ENCODE results near the gene TPPP3.
"Not testable (repeated sequence)": the region's sequence is repeated elsewhere in the genome, so short reads cannot be mapped to it uniquely, and the experiment has no call there.

TPPP3 gene

DNA sequence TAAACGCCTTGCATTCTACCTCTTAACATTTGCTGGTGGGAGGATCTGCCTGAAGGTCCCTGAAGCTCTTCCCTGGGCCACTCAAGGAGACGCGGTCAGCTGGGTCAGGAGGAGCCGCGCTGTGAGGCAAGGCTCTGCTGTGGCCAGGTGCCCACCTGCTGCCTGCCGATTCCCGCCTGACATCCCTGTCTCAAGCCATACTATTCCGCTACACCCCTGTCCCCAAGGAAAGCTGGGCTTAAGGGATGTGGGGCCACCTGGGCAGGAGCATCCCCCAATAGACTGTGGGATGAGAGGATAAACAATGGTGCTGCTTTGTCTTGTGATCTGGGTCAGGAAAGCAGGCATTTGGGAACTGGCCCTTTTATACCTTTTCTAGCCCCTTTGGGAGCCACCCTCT lies 5.1 kb downstream of the TPPP3 start:
- no peak overlapping the region for H3K4me3 ChIP-seq (ENCODE audit: low read depth, low read length)
- TF ChIP-seq, protein P1, sequence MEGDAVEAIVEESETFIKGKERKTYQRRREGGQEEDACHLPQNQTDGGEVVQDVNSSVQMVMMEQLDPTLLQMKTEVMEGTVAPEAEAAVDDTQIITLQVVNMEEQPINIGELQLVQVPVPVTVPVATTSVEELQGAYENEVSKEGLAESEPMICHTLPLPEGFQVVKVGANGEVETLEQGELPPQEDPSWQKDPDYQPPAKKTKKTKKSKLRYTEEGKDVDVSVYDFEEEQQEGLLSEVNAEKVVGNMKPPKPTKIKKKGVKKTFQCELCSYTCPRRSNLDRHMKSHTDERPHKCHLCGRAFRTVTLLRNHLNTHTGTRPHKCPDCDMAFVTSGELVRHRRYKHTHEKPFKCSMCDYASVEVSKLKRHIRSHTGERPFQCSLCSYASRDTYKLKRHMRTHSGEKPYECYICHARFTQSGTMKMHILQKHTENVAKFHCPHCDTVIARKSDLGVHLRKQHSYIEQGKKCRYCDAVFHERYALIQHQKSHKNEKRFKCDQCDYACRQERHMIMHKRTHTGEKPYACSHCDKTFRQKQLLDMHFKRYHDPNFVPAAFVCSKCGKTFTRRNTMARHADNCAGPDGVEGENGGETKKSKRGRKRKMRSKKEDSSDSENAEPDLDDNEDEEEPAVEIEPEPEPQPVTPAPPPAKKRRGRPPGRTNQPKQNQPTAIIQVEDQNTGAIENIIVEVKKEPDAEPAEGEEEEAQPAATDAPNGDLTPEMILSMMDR (IDR thresholded peaks at IDR 0.05; ENCODE audit: low read depth, low read length) = no peak

DNA sequence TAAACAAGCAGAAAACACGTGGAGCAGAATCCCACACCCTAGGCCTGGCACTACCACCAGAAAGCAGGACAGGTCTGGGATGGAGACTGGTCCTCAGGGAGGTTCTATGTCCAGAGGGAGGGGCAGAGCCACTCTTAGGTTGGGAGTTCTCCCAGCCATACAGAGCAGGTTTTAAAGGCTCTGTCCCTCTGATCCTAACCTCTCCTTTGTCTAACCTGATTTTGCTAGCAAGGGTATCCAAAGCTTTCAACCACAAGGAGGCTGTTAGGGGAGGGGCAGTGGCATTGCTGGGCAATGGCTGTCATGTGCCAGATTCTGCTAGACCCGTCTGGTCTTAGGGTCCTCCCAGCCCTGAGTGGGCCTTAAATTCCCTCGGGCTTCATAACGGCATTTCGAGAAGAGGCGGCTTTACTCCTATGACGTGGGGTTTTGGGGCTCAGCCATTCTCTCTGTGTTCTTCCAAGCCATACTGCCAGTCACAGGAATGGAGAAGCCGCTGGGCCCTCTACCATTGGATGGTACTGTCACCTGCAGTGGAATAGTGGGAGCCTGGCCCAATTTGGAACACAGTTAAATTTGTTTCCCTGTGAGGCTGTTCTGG lies 5.7 kb downstream of the TPPP3 start:
- no peak overlapping the region for H3K4me3 ChIP-seq (ENCODE audit: low read depth, low read length)
- TF ChIP-seq, protein P1 (IDR thresholded peaks at IDR 0.05; ENCODE audit: low read depth, low read length) = no peak

DNA sequence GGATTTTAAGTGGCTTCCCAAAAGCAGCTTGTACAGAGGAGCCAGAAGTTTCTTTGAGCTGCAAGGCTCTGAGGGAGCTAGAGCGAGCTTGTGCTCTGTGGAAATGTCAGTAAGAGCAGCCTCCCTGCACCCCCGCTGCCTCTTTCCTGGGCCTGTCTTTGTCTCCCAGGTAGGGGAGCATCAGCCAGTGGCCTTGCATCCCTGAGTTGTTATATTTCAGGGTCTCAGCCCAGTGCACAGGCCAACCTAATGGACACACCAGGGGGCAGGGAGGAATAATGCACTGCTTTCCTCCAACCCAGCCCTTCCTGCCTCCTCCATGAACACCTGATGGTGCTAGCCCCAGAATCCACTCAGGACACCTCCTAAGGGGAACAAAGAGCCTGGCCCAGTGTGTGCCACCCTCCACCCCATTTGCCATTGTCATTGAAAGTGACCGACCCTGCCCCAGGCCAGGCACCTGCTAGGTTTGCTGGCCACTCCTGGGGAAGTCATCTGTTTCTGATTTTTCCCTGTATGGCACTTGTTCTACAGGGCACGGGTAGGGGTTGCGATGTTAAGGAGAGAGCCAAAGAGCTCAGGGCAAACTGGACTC lies 6.3 kb downstream of the TPPP3 start:
- H3K4me3 ChIP-seq (ENCODE audit: low read depth, low read length) = no peak overlapping the region
- TF ChIP-seq, protein P1 (IDR thresholded peaks at IDR 0.05; ENCODE audit: low read depth, low read length) = no peak

DNA sequence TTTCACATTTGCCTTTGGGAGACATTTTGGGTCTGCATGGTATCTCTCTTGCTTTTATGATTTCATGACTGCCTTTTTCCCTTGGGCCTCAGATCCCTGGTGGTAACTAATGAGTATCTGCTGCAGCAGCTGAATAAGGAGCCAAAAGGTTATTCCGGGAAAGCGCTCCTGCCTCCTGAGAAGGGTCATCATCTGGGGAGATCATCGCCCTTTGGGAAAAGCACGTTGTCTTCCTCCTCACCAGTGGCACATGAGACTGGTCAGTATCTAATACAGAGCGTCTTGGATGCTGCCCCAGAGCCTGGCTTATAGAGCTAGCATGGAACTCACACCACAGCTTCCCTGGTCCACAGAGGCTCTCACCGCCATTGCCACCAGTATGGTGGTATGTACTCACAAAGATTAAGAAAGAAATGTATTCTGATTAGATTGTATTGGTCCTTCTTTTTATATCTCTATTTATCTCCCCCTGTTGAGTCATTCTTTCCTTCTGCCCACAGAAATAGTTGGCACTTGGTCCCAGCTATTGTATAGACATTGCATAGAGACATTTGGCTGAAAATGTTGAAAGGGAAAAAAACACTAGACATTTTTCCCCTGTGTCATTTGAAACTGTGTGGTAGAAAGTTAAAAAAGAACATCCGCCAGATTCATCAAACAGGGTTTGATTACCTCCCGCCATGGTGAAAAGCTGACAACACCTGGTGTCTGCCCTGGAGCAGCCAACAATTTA lies 8.4 kb downstream of the TPPP3 start:
- TF ChIP-seq, protein P1 (IDR thresholded peaks at IDR 0.05; ENCODE audit: low read depth, low read length) = no peak
- no peak overlapping the region for H3K4me3 ChIP-seq (ENCODE audit: low read depth, low read length)

DNA sequence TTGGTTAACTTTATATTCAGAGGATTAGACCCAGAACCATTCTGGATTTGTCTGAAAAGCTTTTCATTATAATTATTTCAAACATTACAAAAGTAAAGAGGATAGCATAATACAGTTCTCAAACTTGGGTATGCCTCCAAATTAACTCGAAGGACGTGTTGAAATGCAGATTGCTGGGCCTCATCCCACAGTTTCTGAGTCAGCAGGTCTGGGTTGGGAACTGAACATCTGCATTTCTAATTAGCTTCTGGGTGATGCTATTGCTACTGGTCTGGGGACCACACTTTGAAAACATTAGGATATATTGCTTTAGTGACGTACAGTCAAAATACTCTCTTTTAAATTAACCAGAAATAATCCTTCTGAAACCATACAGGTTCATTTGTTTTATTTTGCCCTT lies 10.0 kb downstream of the TPPP3 start:
- TF ChIP-seq, protein P1 (IDR thresholded peaks at IDR 0.05; ENCODE audit: low read depth, low read length) = no peak
- no peak overlapping the region for H3K4me3 ChIP-seq (ENCODE audit: low read depth, low read length)

DNA sequence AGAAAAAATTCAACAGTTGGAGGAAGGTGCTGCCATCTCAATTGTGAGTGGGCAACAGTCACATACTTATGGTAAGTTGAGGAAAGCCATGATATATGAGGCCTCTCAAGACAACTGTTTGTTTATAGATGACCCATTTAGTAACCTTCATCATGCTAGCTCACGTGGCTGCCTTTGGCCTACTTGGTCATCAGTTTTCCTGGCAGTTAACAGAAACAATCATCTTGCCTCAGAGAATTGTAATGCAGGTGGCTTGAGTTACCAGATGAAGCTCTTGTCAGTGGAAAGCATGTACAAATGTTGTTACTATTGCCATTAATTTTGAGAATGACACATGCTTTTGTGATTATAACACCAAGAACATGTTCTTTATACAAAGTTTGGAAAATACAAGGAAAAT lies 14.7 kb downstream of the TPPP3 start:
- TF ChIP-seq, protein P1 (IDR thresholded peaks at IDR 0.05; ENCODE audit: low read depth, low read length) = no peak
- H3K4me3 ChIP-seq (ENCODE audit: low read depth, low read length) = no peak overlapping the region

DNA sequence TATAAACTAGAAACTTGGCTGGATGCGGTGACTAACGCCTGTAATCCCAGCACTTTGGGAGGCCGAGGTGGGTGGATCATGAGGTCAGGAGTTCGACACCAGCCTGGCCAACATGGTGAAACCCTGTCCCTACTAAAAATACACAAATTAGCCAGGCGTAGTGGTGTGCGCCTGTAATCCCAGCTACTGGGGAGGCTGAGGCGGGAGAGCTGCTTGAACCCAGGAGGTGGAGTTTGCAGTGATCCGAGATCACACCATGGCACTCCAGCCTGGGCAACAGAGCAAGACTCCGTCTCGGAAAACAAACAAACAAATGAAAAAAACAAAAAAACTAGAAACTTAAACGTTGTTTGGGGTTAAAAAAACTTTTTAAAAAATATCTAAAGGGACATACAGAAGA lies 17.3 kb downstream of the TPPP3 start:
- not testable (repeated sequence) for H3K4me3 ChIP-seq (ENCODE audit: low read depth, low read length)
